Stimulated activated CD4-positive, alpha-beta T cell treated with anti-CD3 and anti-CD28 coated beads, TNF-alpha, amount 100 ng/mL, for 1 hour (primary cell): ENCODE measurements around the gene CNTN6.

Experiments
- DNase-seq, 3 donors: peaks; one replicate each; pipeline ENCODE4 v3.0.0-alpha.2; 2020; ENCODE audit warnings: low read depth in 3 of 3, low spot score in 1 of 3

Gene CNTN6

DNA sequence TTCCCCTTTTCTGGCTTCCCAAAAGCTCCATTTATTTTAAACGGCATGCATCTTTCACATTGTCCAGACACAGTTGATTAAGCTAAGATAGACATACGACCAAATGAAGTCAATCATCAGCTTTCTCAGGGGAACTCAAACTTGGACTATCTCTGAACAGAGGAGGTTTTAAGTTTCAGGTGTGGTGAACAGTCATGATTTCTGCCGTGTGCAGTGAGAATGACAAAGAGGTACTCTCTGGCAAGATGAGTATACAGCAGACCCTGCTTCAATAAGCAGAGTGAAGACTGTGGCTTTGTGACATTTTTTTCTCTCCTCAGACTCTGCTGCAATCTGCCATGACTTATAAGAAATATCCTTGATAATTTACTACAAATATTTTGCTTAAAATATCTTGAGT, 307.7 kb downstream of the CNTN6 start:
- DNase-seq = no peak

DNA sequence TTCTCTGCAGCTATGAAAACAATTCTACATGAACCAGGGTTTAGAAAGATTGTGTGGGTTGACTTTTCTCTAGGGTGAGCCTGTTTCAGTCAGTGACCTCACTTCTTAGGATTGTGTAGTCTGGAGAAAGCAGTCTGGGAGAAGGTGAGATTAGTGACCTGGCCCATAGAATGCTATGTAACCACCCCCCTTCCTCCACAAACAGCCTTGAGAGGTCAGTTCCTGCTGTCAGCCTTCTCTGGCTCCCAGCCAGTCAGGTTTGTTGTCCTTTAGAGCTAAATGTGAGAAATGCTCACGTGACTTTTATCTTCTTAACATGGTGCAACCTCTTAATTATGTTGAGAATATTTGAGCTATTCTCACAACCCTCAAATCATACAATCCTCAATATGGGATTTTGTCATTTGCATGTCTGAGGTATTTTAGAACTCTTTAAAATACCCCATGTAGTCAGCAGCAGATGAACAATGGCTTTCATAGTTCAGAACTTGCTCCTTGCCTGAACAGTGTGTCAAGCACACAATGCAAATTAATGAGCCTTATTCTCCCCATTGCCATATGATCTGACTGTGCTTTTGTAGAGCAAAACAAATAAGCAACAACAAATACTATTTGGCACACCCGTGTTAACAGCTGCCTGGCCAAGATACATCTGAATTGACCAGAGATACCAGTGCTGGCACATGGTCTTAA, 311.6 kb downstream of the CNTN6 start:
- no peak for DNase-seq

DNA sequence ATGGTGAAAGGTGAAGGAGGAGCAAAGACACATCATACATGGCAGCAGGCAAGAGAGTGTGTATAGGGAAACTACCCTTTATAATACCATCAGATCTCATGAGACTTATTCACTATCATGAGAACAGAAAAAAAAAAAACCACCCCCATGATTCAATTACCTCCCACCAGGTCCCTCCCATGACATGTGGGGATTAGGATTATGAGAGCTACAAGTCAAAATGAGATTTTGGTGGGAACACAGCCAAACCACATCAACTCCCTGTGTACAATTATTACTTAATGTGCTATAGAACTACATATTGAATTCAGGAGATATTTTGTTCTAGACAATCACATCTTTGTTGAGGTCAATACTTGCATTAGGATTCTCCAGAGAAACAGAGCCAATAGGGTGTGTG, 313.4 kb downstream of the CNTN6 start:
- DNase-seq = no peak

DNA sequence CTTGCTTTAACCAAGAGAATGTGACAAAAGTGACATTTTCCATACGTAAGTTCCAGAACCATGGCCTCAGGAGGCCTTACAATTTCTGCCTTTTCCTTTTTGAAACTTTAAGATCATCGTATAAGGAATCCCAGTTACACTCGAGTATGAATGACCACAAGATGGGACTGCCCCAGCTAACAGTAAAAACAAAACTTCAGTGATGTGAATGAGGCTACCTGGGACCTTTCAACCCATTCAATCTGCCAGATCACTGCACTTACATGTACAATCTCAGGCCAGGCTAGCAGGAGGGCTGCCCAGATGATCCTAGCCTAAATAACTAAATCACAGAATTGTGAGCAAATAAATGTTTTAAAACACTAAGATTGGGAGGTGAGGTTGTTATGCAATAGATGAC, 328.8 kb downstream of the CNTN6 start:
- no peak for DNase-seq

DNA sequence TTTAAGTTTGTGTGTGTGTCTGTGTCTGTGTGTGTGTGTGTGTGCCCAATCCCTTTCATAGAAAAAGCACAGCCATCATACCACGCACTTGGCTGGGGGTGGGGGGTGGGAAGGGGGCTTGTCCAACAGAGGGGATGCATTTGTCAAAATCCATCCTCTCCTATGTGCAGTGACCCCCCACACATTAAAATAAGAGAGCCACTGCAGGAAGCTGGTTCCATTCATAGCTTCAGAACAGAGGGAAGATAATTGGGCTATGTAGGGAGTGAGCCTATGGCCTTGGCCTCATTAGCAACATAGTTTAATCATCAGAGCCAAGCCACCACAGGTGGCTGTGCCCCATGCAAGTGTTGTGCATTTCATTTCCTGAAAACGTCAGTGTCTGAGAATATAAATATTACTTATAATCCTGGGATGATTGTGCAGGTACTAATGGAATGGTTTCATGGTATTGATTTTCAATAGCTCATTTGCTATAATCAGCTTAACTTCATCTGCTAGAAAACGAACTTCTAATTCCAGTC, 330.8 kb downstream of the CNTN6 start:
- no peak for DNase-seq

DNA sequence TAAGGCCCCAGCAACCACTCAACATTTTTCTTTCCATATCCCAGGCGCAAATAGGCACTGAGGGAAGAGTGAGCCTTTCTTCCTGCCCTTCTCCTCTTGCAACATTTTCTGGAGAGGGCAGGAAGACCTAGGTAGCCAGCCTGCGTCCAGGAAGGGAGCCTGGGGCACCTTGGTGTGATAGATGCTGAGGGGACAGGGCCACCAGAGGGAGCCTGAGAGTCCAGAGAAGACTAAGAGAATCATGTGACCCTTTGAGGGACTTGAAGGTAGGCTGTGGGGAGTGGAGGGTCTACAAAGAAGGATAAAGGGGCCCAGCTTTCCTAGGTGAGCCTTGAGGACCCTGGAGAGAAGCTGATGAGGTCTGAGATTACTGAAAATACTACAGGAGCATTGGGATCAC, 346.6 kb downstream of the CNTN6 start:
- DNase-seq = no peak

DNA sequence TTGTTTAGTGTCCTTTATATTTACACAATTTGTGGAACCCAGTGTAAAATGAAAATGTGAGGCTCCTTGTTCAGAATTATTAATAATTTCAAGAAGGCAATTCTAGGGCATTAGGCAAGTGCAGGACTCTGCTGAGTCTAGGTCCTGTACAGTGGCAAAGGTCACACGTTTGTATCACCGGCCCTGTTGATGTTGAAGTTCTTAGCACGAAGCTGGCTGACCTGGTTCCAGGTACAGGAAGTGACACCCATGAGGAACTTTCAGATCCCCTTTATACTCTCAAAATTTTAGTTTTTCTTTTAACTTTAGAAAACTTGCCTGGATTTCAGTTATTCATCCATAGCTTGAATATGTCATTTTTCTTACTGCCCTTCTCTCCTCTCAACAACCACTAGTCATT, 349.4 kb downstream of the CNTN6 start:
- no peak for DNase-seq

DNA sequence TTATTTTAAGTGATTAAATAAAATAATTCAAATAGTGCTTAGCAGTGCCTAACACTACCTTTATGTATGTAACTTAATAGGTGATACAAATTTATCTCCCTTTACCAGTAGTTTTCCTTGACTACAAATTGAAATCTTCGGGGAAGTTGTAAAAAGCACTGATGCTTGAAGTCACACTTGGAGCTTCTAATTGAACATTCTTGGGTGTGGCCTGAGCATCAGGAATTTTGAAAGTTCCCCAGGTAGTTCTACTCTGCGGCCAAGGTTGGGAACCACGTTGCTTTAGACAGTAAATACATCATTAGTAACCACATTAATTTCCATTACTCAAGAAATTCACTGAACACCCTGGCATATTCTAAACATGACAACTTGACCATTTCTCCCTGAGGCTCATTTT, 351.4 kb downstream of the CNTN6 start:
- no peak for DNase-seq

DNA sequence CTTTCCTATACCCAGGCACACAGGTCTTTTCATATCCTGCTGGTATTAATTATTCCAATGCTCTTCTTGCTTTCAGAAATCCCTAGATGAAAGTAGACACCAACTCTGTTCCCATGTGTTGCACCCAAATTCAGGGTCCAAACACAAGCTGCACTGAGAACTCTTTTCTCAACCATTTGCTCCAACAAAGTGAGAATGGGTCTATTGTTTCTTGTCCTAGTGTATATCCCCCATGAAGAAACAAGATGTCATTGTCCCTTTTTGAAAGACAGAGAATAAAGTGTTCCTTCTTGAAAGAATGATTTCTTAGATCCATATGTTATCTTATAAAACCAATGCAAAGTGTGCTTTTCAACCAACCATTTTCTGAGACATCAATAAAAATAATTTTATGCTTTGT, 353.7 kb downstream of the CNTN6 start:
- DNase-seq = no peak

DNA sequence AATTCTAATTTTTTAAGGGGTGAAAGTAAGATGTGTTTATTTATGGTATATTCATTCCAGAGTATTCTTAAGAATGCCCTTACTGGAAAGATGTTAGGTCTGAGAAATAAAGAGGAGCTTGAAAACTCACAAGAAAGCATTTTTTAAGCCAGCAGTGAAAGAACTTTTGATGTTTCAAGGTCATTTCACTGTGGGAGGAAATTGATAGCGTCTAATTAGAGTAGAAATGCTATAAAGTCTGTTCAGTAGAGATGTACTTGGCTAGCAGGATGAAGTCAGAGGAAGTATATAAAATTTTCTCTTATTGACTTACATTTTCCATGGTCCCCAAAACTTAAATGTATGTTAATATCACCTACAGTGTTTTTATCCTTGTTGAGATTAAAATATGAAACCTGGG, 354.6 kb downstream of the CNTN6 start:
- DNase-seq = no peak

DNA sequence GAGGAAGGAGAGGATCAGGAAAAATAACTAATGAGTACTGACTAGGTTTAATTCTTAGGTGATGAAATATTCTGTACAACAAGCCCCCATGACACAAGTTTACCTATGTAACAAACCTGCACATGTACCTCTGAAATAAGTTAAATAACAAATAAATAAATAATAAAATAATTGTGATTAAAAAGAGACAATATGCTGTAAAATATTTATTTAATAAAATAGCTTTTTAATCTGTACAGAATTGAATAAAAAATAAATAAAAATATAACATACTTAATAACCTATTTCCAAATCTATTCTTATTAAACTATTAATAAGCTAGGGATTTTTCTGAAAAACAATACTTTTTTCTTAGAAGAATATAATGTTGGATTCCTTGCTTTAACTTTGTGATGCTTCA, 355.6 kb downstream of the CNTN6 start:
- no peak for DNase-seq
